Measurements from ENCODE around the gene C1orf232.

GRCh38 chr1:26127235-26128163 is 41.3 kb downstream of the C1orf232 start:
- TF ChIP-seq SUZ12 (IDR thresholded peaks at IDR 0.05; ENCODE audit: extremely low read depth, insufficient read depth, insufficient read length) (no peak), YY1 (IDR thresholded peaks at IDR 0.05; ENCODE audit: insufficient read depth, insufficient read length) (no peak), ZNF274 (IDR thresholded peaks at IDR 0.05; ENCODE audit: low read depth, low read length) (no peak)
